ENCODE results near the gene HPGD.

Gene HPGD

GRCh38 chr4:174516794-174517193 lies 5.5 kb downstream of the HPGD start:
- no peak for ATAC-seq (ENCODE audit: insufficient read depth, low read depth)
- Histone ChIP-seq H3K9me3 (ENCODE audit: insufficient read depth, low read length, severe bottlenecking) (no peaks in the 10 kb centered on the region), H3K36me3 (ENCODE audit: insufficient read depth, low read length) (no peaks in the 10 kb centered on the region), H3K27ac (ENCODE audit: low read length) (no peak overlapping the region), H3K4me3 (ENCODE audit: low read depth in 1 of 2, low read length in 2 of 2) (no peak overlapping the region), H3K27me3 (ENCODE audit: insufficient read depth, low read length, poor library complexity) (no peaks in the 10 kb centered on the region), H3K9ac (ENCODE audit: low read depth, low read length) (no peak overlapping the region), H3K4me1 (ENCODE audit: insufficient read depth, low read length) (no peaks in the 10 kb centered on the region), H2AFZ (ENCODE audit: low read depth, low read length) (no peak overlapping the region), H3K79me2 (ENCODE audit: insufficient read depth, low read length) (no peaks in the 10 kb centered on the region), H3K4me2 (ENCODE audit: insufficient read depth, low read length) (no peak overlapping the region), H4K20me1 (ENCODE audit: insufficient read depth, low read length) (no peaks in the 10 kb centered on the region)
- TF ChIP-seq CTCF (IDR thresholded peaks at IDR 0.05; ENCODE audit: borderline replicate concordance, extremely low read depth, low read length, poor library complexity, severe bottlenecking) = no peak
- no peak for TF ChIP-seq EZH2 (IDR thresholded peaks at IDR 0.05; ENCODE audit: borderline replicate concordance, low read depth, low read length, severe bottlenecking)
- no peak for DNase-seq

- no peaks in the 10 kb centered on the region for H3K36me3 ChIP-seq (ENCODE audit: insufficient read depth, low read length)
- TF ChIP-seq CTCF (IDR thresholded peaks at IDR 0.05; ENCODE audit: borderline replicate concordance, extremely low read depth, low read length, poor library complexity, severe bottlenecking) (no peak), EZH2 (IDR thresholded peaks at IDR 0.05; ENCODE audit: borderline replicate concordance, low read depth, low read length, severe bottlenecking) (no peak)
- H3K9me3 ChIP-seq (ENCODE audit: insufficient read depth, low read length, severe bottlenecking) = no peaks in the 10 kb centered on the region
- no peaks in the 10 kb centered on the region for H4K20me1 ChIP-seq (ENCODE audit: insufficient read depth, low read length)
- no peak overlapping the region for H2AFZ ChIP-seq (ENCODE audit: low read depth, low read length)
- H3K9ac ChIP-seq (ENCODE audit: low read depth, low read length) = no peak overlapping the region
- H3K27ac ChIP-seq (ENCODE audit: low read length) = no peak overlapping the region
- ATAC-seq (ENCODE audit: insufficient read depth, low read depth) (no peak), DNase-seq (no peak)
- no peak overlapping the region for H3K4me3 ChIP-seq (ENCODE audit: low read depth in 1 of 2, low read length in 2 of 2)
- H3K4me2 ChIP-seq (ENCODE audit: insufficient read depth, low read length) = no peak overlapping the region
- H3K4me1 ChIP-seq (ENCODE audit: insufficient read depth, low read length) = no peaks in the 10 kb centered on the region
- no peaks in the 10 kb centered on the region for H3K27me3 ChIP-seq (ENCODE audit: insufficient read depth, low read length, poor library complexity)
- H3K79me2 ChIP-seq (ENCODE audit: insufficient read depth, low read length) = no peaks in the 10 kb centered on the region
Measured at GRCh38 chr4:174516345-174516744, 5.9 kb downstream of the HPGD start.

GRCh38 chr4:174512745-174513144 lies 9.5 kb downstream of the HPGD start:
- Histone ChIP-seq H2AFZ (ENCODE audit: low read depth, low read length) (no peak overlapping the region), H3K4me2 (ENCODE audit: insufficient read depth, low read length) (no peak overlapping the region), H4K20me1 (ENCODE audit: insufficient read depth, low read length) (no peaks in the 10 kb centered on the region), H3K4me1 (ENCODE audit: insufficient read depth, low read length) (no peaks in the 10 kb centered on the region), H3K27me3 (ENCODE audit: insufficient read depth, low read length, poor library complexity) (no peaks in the 10 kb centered on the region), H3K4me3 (ENCODE audit: low read depth in 1 of 2, low read length in 2 of 2) (no peak overlapping the region), H3K27ac (ENCODE audit: low read length) (no peak overlapping the region), H3K9ac (ENCODE audit: low read depth, low read length) (no peak overlapping the region), H3K9me3 (ENCODE audit: insufficient read depth, low read length, severe bottlenecking) (no peaks in the 10 kb centered on the region), H3K79me2 (ENCODE audit: insufficient read depth, low read length) (no peaks in the 10 kb centered on the region), H3K36me3 (ENCODE audit: insufficient read depth, low read length) (no peaks in the 10 kb centered on the region)
- ATAC-seq (ENCODE audit: insufficient read depth, low read depth) = no peak
- no peak for DNase-seq
- TF ChIP-seq CTCF (IDR thresholded peaks at IDR 0.05; ENCODE audit: borderline replicate concordance, extremely low read depth, low read length, poor library complexity, severe bottlenecking) (no peak), EZH2 (IDR thresholded peaks at IDR 0.05; ENCODE audit: borderline replicate concordance, low read depth, low read length, severe bottlenecking) (no peak)

- no peaks in the 10 kb centered on the region for H3K4me1 ChIP-seq (ENCODE audit: insufficient read depth, low read length)
- no peaks in the 10 kb centered on the region for H3K36me3 ChIP-seq (ENCODE audit: insufficient read depth, low read length)
- ATAC-seq (ENCODE audit: insufficient read depth, low read depth) (no peak), DNase-seq (no peak)
- no peak overlapping the region for H3K4me3 ChIP-seq (ENCODE audit: low read depth in 1 of 2, low read length in 2 of 2)
- H4K20me1 ChIP-seq (ENCODE audit: insufficient read depth, low read length) = no peaks in the 10 kb centered on the region
- H3K27me3 ChIP-seq (ENCODE audit: insufficient read depth, low read length, poor library complexity) = no peaks in the 10 kb centered on the region
- no peak overlapping the region for H3K4me2 ChIP-seq (ENCODE audit: insufficient read depth, low read length)
- no peaks in the 10 kb centered on the region for H3K79me2 ChIP-seq (ENCODE audit: insufficient read depth, low read length)
- H3K27ac ChIP-seq (ENCODE audit: low read length) = no peak overlapping the region
- no peak overlapping the region for H3K9ac ChIP-seq (ENCODE audit: low read depth, low read length)
- no peak for TF ChIP-seq CTCF (IDR thresholded peaks at IDR 0.05; ENCODE audit: borderline replicate concordance, extremely low read depth, low read length, poor library complexity, severe bottlenecking)
- no peak for TF ChIP-seq EZH2 (IDR thresholded peaks at IDR 0.05; ENCODE audit: borderline replicate concordance, low read depth, low read length, severe bottlenecking)
- no peak overlapping the region for H2AFZ ChIP-seq (ENCODE audit: low read depth, low read length)
- no peaks in the 10 kb centered on the region for H3K9me3 ChIP-seq (ENCODE audit: insufficient read depth, low read length, severe bottlenecking)
Measured at GRCh38 chr4:174505892-174506291, 16.4 kb downstream of the HPGD start.
